Vagina (tissue), 2 donors: ENCODE results near the gene TENT4A.

Experiments used
- CTCF ChIP-seq, 3 experiments: fragments of 450-650 bp in 2 of 3; fragments of 200-600 bp in 1 of 3; sonication (generic) in 1 of 3; IDR thresholded peaks; one replicate each; pipeline ENCODE4 v1.5.1; 2017 to 2019; ENCODE audit warnings: antibody characterized with exemption in 3 of 3, mild to moderate bottlenecking in 2 of 3, moderate library complexity in 2 of 3
- POLR2A ChIP-seq, 2 donors: fragments of 450-650 bp; IDR thresholded peaks; one replicate each; pipeline ENCODE4 v1.6.1; 2017; ENCODE audit warnings: antibody characterized with exemption in 2 of 2, mild to moderate bottlenecking in 2 of 2, moderate library complexity in 2 of 2

- no peak for TF ChIP-seq CTCF (IDR thresholded peaks at IDR 0.05)
- no peak for TF ChIP-seq POLR2A (IDR thresholded peaks at IDR 0.05)
Measured at GRCh38 chr5:6725421-6725820, 12.2 kb downstream of the TENT4A start.
